H1 (cell line): ENCODE data around the gene SRGAP3. TPM values are rescaled to one million over a fixed set of nuclear protein-coding genes. Genes with fewer than 3 reads are reported as not detected.

Experiments
- CTCF ChIA-PET: fragments of 300-600 bp; sonication (Branson Sonifier 250); formaldehyde crosslinking; loops from one replicate; lab custom pipeline; 2021; ENCODE audit not compliant: partially characterized antibody; lab: Charles Lee
- POLR2A ChIA-PET: fragments of 300-600 bp; sonication (Branson Sonifier 250); formaldehyde crosslinking; loops from one replicate; lab custom pipeline; 2021; ENCODE audit warnings: inconsistent platforms; ENCODE audit not compliant: partially characterized antibody; lab: Charles Lee
- DNase-seq, 2 experiments: peaks; one replicate each; pipeline versions ENCODE4 v3.0.0 to v3.0.0-alpha.2; 2010 to 2022; ENCODE audit warnings: low spot score in 2 of 2, low read depth in 1 of 2, mixed read lengths in 1 of 2
- FAIRE-seq: peaks from 2 replicates; lab custom pipeline; 2011; peaks lifted over from hg19 to GRCh38; lab: Jason Lieb, UNC
- H2AFZ ChIP-seq: 2 replicates; pipeline ENCODE4 v1.8.1; 2012; ENCODE audit warnings: low read length, inconsistent platforms
- H2AK5ac ChIP-seq: 2 replicates; pipeline ENCODE4 v1.6.1; 2013; ENCODE audit warnings: low read depth, low read length
- H2BK120ac ChIP-seq: replicated peaks from 2 replicates; pipeline ENCODE3; 2013; ENCODE audit warnings: low read depth, low read length, inconsistent platforms
- H2BK12ac ChIP-seq: 2 replicates; pipeline ENCODE4 v1.6.1; 2013; ENCODE audit warnings: low read depth, low read length
- H2BK15ac ChIP-seq: 2 replicates; pipeline ENCODE4 v1.6.1; 2013; ENCODE audit warnings: low read length
- H2BK20ac ChIP-seq: 2 replicates; pipeline ENCODE4 v1.6.1; 2013; ENCODE audit warnings: low read length
- H2BK5ac ChIP-seq: 2 replicates; pipeline ENCODE4 v1.6.1; 2013; ENCODE audit warnings: low read depth, low read length
- H3K14ac ChIP-seq: 2 replicates; pipeline ENCODE4 v1.6.1; 2013; ENCODE audit warnings: inconsistent platforms; ENCODE audit not compliant: insufficient read length
- H3K18ac ChIP-seq: 2 replicates; pipeline ENCODE4 v1.6.1; 2013; ENCODE audit warnings: low read length; ENCODE audit errors: extremely low read depth
- H3K23ac ChIP-seq: 2 replicates; pipeline ENCODE4 v1.6.1; 2013; ENCODE audit warnings: inconsistent platforms; ENCODE audit not compliant: insufficient read length
- H3K23me2 ChIP-seq: 2 replicates; pipeline ENCODE4 v1.6.1; 2013; ENCODE audit warnings: low read depth, low read length
- H3K27ac ChIP-seq: 2 replicates; pipeline ENCODE4 v1.6.1; 2011; ENCODE audit warnings: low read depth, low read length, inconsistent platforms
- H3K27me3 ChIP-seq, 4 experiments: replicated peaks in 1 of 4; 1 replicate in 1 of 4; 2 replicates in 3 of 4; pipeline versions ENCODE4 v1.6.1 to v1.8.1; 2011 to 2013; ENCODE audit warnings: low read length in 3 of 4, mild to moderate bottlenecking in 3 of 4, inconsistent platforms in 2 of 4, mixed read lengths in 2 of 4, moderate library complexity in 1 of 4; ENCODE audit not compliant: control insufficient read depth in 3 of 4, insufficient read depth in 3 of 4; ENCODE audit errors: extremely low read depth in 1 of 4
- H3K36me3 ChIP-seq, 4 experiments: 2 replicates each; pipeline versions ENCODE4 v1.6.1 to v1.8.1; 2011 to 2013; ENCODE audit warnings: mild to moderate bottlenecking in 4 of 4, low read length in 3 of 4, moderate library complexity in 2 of 4, control low read depth in 1 of 4, inconsistent platforms in 1 of 4; ENCODE audit not compliant: insufficient read depth in 4 of 4, control insufficient read depth in 2 of 4
- H3K4ac ChIP-seq: replicated peaks from 2 replicates; pipeline ENCODE3; 2013; ENCODE audit warnings: low read length, low read depth, mixed read lengths, inconsistent platforms; ENCODE audit not compliant: insufficient read length
- H3K4me1 ChIP-seq, 4 experiments: replicated peaks in 1 of 4; 1 replicate in 1 of 4; 2 replicates in 3 of 4; pipeline versions ENCODE4 v1.6.1 to v1.8.1; 2011 to 2013; ENCODE audit warnings: low read length in 3 of 4, inconsistent platforms in 2 of 4, mixed read lengths in 1 of 4; ENCODE audit not compliant: insufficient read depth in 4 of 4, control insufficient read depth in 3 of 4
- H3K4me2 ChIP-seq, 2 experiments: 2 replicates each; pipeline versions ENCODE4 v1.6.1 to v1.8.1; 2011 to 2013; ENCODE audit warnings: low read depth in 2 of 2, low read length in 2 of 2, control low read depth in 1 of 2, inconsistent platforms in 1 of 2, mild to moderate bottlenecking in 1 of 2; ENCODE audit not compliant: insufficient read depth in 1 of 2
- H3K4me3 ChIP-seq, 4 experiments: fragments of 200-600, 300-600 bp in 1 of 4; sonication (generic), shearing (Covaris generic), sonication (Bioruptor Twin) in 1 of 4; 2 replicates each; pipeline versions ENCODE4 v1.5.1 to v1.8.1; 2011 to 2016; ENCODE audit warnings: low read length in 4 of 4, low read depth in 3 of 4, control low read depth in 2 of 4, inconsistent platforms in 2 of 4, mild to moderate bottlenecking in 2 of 4, mixed read lengths in 1 of 4, moderate library complexity in 1 of 4; ENCODE audit not compliant: insufficient read depth in 2 of 4; ENCODE audit errors: extremely low read depth in 1 of 4
- H3K56ac ChIP-seq: replicated peaks from 2 replicates; pipeline ENCODE3; 2013; ENCODE audit warnings: low read depth, mild to moderate bottlenecking, mixed read lengths, low read length, inconsistent platforms; ENCODE audit not compliant: insufficient read length
- H3K79me1 ChIP-seq: 2 replicates; pipeline ENCODE4 v1.6.1; 2013; ENCODE audit warnings: low read depth, low read length, control low read depth
- H3K79me2 ChIP-seq, 2 experiments: 2 replicates each; pipeline versions ENCODE4 v1.6.1 to v1.8.1; 2012 to 2013; ENCODE audit warnings: low read length in 2 of 2, mild to moderate bottlenecking in 2 of 2, inconsistent platforms in 1 of 2; ENCODE audit not compliant: insufficient read depth in 2 of 2, control insufficient read depth in 1 of 2
- H3K9ac ChIP-seq, 4 experiments: replicated peaks in 1 of 4; 1 replicate in 1 of 4; 2 replicates in 3 of 4; pipeline versions ENCODE4 v1.6.1 to v1.8.1; 2011 to 2013; ENCODE audit warnings: low read depth in 3 of 4, low read length in 3 of 4, control low read depth in 2 of 4, mild to moderate bottlenecking in 2 of 4, moderate library complexity in 2 of 4, inconsistent platforms in 1 of 4; ENCODE audit errors: extremely low read depth in 1 of 4
- H3K9me3 ChIP-seq, 2 experiments: 2 replicates each; pipeline versions ENCODE4 v1.6.1 to v1.8.1; 2012 to 2013; ENCODE audit warnings: mild to moderate bottlenecking in 2 of 2, moderate library complexity in 2 of 2, control low read depth in 1 of 2, inconsistent platforms in 1 of 2, low read depth in 1 of 2, low read length in 1 of 2, mixed read lengths in 1 of 2; ENCODE audit not compliant: insufficient read depth in 2 of 2
- H4K20me1 ChIP-seq, 2 experiments: replicated peaks in 1 of 2; 2 replicates each; pipeline versions ENCODE3 to v1.8.1; 2011 to 2013; ENCODE audit warnings: inconsistent platforms in 2 of 2, low read length in 2 of 2, mild to moderate bottlenecking in 1 of 2; ENCODE audit not compliant: insufficient read depth in 2 of 2, control insufficient read depth in 1 of 2
- H4K5ac ChIP-seq: 2 replicates; pipeline ENCODE4 v1.6.1; 2013; ENCODE audit warnings: low read length, low read depth, mixed read lengths, inconsistent platforms; ENCODE audit not compliant: insufficient read length
- H4K8ac ChIP-seq: 2 replicates; pipeline ENCODE4 v1.8.0; 2013; ENCODE audit warnings: mild to moderate bottlenecking, moderate library complexity, low read length, inconsistent platforms; ENCODE audit not compliant: insufficient read depth; ENCODE audit errors: extremely low read depth
- H4K91ac ChIP-seq: replicated peaks from 2 replicates; pipeline ENCODE3; 2013; ENCODE audit warnings: low read length, mixed read lengths, inconsistent platforms; ENCODE audit not compliant: insufficient read length
- BCL11A ChIP-seq, 2 experiments: IDR thresholded peaks; one replicate each; pipeline ENCODE4 v1.6.1; 2011; ENCODE audit warnings: low read depth in 2 of 2, low read length in 2 of 2, mild to moderate bottlenecking in 2 of 2
- MAX ChIP-seq: IDR thresholded peaks from 2 replicates; pipeline ENCODE4 v1.6.1; 2012; ENCODE audit warnings: inconsistent platforms
- PHF8 ChIP-seq: fragments of 200-600 bp; sonication (generic); conservative IDR thresholded peaks from 2 replicates; pipeline ENCODE4 v1.7.1; 2012; ENCODE audit warnings: low read depth, mild to moderate bottlenecking, inconsistent platforms, low read length, moderate library complexity
- SRF ChIP-seq: IDR thresholded peaks from 2 replicates; pipeline ENCODE4 v1.6.1; 2011; ENCODE audit warnings: mild to moderate bottlenecking, low read depth, low read length, moderate library complexity
- TAF1 ChIP-seq: IDR thresholded peaks from 2 replicates; pipeline ENCODE4 v1.6.1; 2011; ENCODE audit warnings: mild to moderate bottlenecking, low read depth, low read length
- WGBS, 2 experiments: shearing (Covaris generic) in 1 of 2; methylation state at CpG; one replicate each; pipeline versions ENCODE4 v1.1.6 to v1.1.7; 2013 to 2015; ENCODE audit warnings: low lambda C conversion rate in 2 of 2, mixed read lengths in 2 of 2, inconsistent platforms in 1 of 2, low coverage in 1 of 2, missing lambda C conversion rate in 1 of 2; ENCODE audit not compliant: insufficient replicate concordance in 2 of 2, insufficient coverage in 1 of 2, insufficient read length in 1 of 2; ENCODE audit errors: extremely low coverage in 1 of 2, missing lambda C conversion rate in 1 of 2; 5-methylcytosine and 5-hydroxymethylcytosine counted together
- polyA plus RNA-seq, 7 experiments: library from polyadenylated mRNA; depleted of rRNA in 3 of 7; stranded (reverse) in 5 of 7; unstranded in 2 of 7; fragments of >200 nt in 5 of 7; fragments of 200-250 nt in 2 of 7; gene quantifications; 1 replicate in 5 of 7; 2 replicates in 1 of 7; 4 replicates in 1 of 7; pipeline versions ENCODE4 v1.2.1 to v1.2.3, GENCODE V29; 2011 to 2013; ENCODE audit warnings: missing spikeins in 2 of 7, mixed read lengths in 2 of 7
- total RNA-seq: library from RNA; stranded (reverse); fragmentation: NEBNext Ultra II Directional; extraction: Animal tissue kit (Norgen Biotek cat#: 25700); gene quantifications from 2 replicates; pipeline ENCODE4 v1.2.1, GENCODE V29; 2021

SRGAP3 gene
- total and polyA plus RNA-seq, 2 of the 8 experiments (the other 6 are each of a cell fraction or from before 2014, with no cell fraction given), result 5.8 to 11.4 TPM

GRCh38 chr3:9104121-9104520 lies 145.3 kb downstream of the SRGAP3 start:
- Histone ChIP-seq H3K79me2 (no peaks in the 10 kb centered on the region), H2BK5ac (no peak overlapping the region), H3K4me3 (no peak overlapping the region), H3K27me3 (no peaks in the 10 kb centered on the region), H2BK20ac (no peak overlapping the region), H2AFZ (no peak overlapping the region), H4K8ac (no peak overlapping the region), H2BK12ac (0 out of 2 replicates have a peak overlapping the region, but pooled peaks have one; percentile 20), H3K9me3 (no peaks in the 10 kb centered on the region; a peak in 1 of 4 replicates), H3K56ac (no peak overlapping the region), H3K4me1 (peaks cover 6 to 30% (median 25%) of the 10 kb centered on the region in 4 experiments), H4K91ac (no peak overlapping the region), H3K9ac (no peak overlapping the region), H2AK5ac (no peak overlapping the region), H3K23ac (no peak overlapping the region), H3K36me3 (no peaks in the 10 kb centered on the region), H4K5ac (no peak overlapping the region), H3K27ac (no peak overlapping the region), H3K4ac (no peak overlapping the region), H3K4me2 (no peak overlapping the region), H3K18ac (no peak overlapping the region; the same call in 1 of the 2 replicates), H3K79me1 (no peaks in the 10 kb centered on the region), H4K20me1 (no peaks in the 10 kb centered on the region), H2BK15ac (no peak overlapping the region), H3K23me2 (no peaks in the 10 kb centered on the region; the same call in 1 of the 2 replicates), H2BK120ac (no peak overlapping the region), H3K14ac (no peak overlapping the region)
- no peak for FAIRE-seq
- ChIA-PET CTCF (interaction anchor here (1.1 to 4.9 kb wide), 7 partner anchors 7 to 198 kb away, joined by 3 to 20 read pairs (median 11); partner anchors contain the start of gene SRGAP3), POLR2A (interaction anchor here (0.7 to 2.6 kb wide), 2 partner anchors 8 to 32 kb away, joined by 3 to 10 read pairs; no protein-coding TSS in a partner anchor)
- TF ChIP-seq BCL11A (IDR thresholded peaks at IDR 0.05; ENCODE audit: low read depth in 2 of 2, low read length in 2 of 2) (no peak), TAF1 (no peak), SRF (no peak), MAX (no peak), PHF8 (no peak)
- DNase-seq, result no peak
- 93 to 100% methylated on average over 1 to 4 of the region's 4 CpGs for WGBS, 2 experiments
